ENCODE results near the gene INPP5B.
"Not testable (repeated sequence)": the region's sequence is repeated elsewhere in the genome, so short reads cannot be mapped to it uniquely, and the experiment has no call there.

INPP5B gene

DNA sequence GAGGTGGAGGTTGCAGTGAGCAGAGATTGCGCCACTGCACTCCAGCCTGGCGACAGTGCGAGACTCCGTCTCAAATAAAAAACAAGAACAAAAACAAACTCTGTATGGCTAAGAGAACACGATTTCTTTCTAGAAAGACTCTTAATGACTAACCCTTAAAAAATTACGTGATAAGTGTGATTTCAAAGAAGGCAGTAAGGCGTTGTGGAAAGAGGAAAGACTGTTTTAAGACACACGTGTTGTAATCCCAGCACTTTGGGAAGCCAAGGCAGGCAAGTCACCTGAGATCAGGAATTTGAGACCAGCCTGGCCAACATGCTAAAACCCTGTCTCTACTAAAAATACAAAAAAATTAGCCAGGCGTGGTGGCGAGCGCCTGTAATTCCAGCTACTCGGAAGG lies 17.3 kb upstream of the INPP5B start:
- not testable (repeated sequence) for H3K4me3 ChIP-seq (ENCODE audit: low read depth, low read length); H3K4me1 ChIP-seq (ENCODE audit: control insufficient read depth, insufficient read depth, low read length); H3K9ac ChIP-seq (ENCODE audit: low read depth, low read length); H3K27ac ChIP-seq (ENCODE audit: low read depth, low read length); H3K27me3 ChIP-seq (ENCODE audit: control insufficient read depth, insufficient read depth, low read length); H3K9me3 ChIP-seq (ENCODE audit: control insufficient read depth, insufficient read depth, low read length)
- peaks cover 74% of the 10 kb centered on the region for H3K36me3 ChIP-seq (ENCODE audit: control insufficient read depth, insufficient read depth, low read length)

DNA sequence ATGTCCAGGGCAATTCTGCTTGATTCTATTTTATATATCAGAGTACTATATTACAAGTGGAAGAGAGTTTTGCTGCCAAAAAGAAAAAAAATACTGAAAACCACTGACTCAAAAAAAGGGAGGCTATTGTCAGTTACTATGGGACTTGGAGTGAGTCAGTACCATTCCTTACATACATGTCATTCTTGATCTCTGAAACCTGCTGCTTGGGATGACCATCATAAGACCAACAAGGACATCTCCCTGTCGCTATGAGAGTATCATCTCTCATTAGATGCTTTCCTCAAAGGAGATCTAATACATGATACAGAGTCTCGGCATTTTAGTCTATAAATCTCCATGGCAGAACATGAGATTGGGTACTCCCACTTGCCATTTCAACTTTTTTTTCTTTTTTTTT lies 11.8 kb upstream of the INPP5B start:
- Histone ChIP-seq H3K4me3 (ENCODE audit: low read depth, low read length) (no peak overlapping the region), H3K27me3 (ENCODE audit: control insufficient read depth, insufficient read depth, low read length) (no peaks in the 10 kb centered on the region), H3K27ac (ENCODE audit: low read depth, low read length) (no peak overlapping the region), H3K4me1 (ENCODE audit: control insufficient read depth, insufficient read depth, low read length) (no peaks in the 10 kb centered on the region), H3K9ac (ENCODE audit: low read depth, low read length) (no peak overlapping the region), H3K9me3 (ENCODE audit: control insufficient read depth, insufficient read depth, low read length) (no peaks in the 10 kb centered on the region), H3K36me3 (ENCODE audit: control insufficient read depth, insufficient read depth, low read length) (peaks cover 58% of the 10 kb centered on the region)

DNA sequence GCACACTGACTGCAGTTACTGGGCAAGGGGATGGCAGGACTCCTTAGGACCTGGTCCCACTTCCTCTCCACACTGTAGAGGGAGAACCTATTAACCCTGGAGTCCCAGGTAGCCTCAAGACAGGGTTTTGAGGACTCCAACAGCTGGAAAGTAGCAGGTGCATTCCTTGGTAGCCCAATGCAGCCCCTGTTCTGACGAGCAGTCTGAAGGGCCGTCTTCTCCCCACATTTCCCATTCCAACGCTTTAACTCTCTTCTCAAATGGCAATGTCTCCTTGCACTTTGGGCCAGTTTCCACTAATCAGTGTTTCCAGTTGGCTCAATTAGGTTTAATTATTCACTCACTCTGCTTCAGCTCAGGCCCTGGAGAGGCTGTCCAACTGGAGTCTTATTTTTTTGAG lies 8.8 kb upstream of the INPP5B start:
- peaks cover 43% of the 10 kb centered on the region for H3K36me3 ChIP-seq (ENCODE audit: control insufficient read depth, insufficient read depth, low read length)
- H3K4me3 ChIP-seq (ENCODE audit: low read depth, low read length) = no peak overlapping the region
- no peaks in the 10 kb centered on the region for H3K27me3 ChIP-seq (ENCODE audit: control insufficient read depth, insufficient read depth, low read length)
- H3K4me1 ChIP-seq (ENCODE audit: control insufficient read depth, insufficient read depth, low read length) = no peaks in the 10 kb centered on the region
- H3K9ac ChIP-seq (ENCODE audit: low read depth, low read length) = no peak overlapping the region
- no peak overlapping the region for H3K27ac ChIP-seq (ENCODE audit: low read depth, low read length)
- no peaks in the 10 kb centered on the region for H3K9me3 ChIP-seq (ENCODE audit: control insufficient read depth, insufficient read depth, low read length)

DNA sequence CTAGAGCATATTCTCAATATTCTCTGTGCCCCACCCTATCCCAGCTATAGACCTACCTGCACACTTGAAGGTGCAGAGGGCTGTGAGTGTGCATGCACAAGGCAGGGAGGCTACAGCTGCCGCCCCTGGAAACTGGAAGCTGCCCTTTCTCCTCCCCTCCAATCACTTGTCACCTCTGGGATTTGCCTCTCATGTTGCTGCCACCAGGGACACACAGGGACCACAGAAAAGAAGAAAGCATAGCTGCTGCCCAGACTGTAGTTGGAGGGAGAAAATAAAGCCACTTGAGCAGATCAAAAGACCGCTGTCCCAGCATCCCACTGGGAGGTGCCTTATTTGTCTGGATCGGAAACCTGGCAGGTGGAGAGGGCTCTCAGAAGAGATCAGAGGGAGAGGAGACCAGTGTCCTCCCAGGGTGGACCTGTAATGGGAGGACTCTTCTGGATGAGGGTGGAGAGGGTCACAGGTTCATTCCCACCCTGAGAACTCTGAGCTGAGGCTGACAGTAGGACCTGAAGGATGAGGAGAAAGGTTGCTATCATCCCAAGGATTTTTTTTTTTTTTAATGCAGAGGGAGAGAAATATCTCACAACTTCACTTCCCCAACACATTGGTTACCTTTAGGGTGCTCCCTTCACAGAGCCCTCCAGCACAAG lies 7.6 kb upstream of the INPP5B start:
- Histone ChIP-seq H3K4me1 (ENCODE audit: control insufficient read depth, insufficient read depth, low read length) (no peaks in the 10 kb centered on the region), H3K27me3 (ENCODE audit: control insufficient read depth, insufficient read depth, low read length) (no peaks in the 10 kb centered on the region), H3K27ac (ENCODE audit: low read depth, low read length) (no peak overlapping the region), H3K36me3 (ENCODE audit: control insufficient read depth, insufficient read depth, low read length) (peaks cover 32% of the 10 kb centered on the region), H3K9me3 (ENCODE audit: control insufficient read depth, insufficient read depth, low read length) (no peaks in the 10 kb centered on the region), H3K4me3 (ENCODE audit: low read depth, low read length) (no peak overlapping the region), H3K9ac (ENCODE audit: low read depth, low read length) (no peak overlapping the region)

DNA sequence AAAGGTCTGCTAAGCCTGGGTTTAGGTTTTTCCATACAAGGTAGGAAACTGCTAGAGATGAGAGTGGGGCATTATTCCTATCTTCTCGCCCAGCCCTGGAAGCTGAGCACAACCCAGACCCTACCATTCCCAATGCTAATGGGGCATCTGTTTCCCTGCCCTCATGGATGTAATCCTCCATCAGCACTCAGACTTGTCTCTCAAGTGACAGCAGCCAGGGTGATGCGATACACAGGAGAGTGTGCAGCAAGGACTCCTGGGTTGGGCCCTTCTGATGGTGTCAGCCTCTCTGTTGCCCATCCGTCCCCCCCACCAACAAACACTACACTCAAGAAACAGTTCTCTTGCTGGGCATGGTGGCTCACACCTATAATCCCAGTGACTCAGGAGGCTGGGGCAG lies 5.9 kb upstream of the INPP5B start:
- Histone ChIP-seq H3K27me3 (ENCODE audit: control insufficient read depth, insufficient read depth, low read length) (no peaks in the 10 kb centered on the region), H3K4me1 (ENCODE audit: control insufficient read depth, insufficient read depth, low read length) (no peaks in the 10 kb centered on the region), H3K4me3 (ENCODE audit: low read depth, low read length) (no peak overlapping the region), H3K9ac (ENCODE audit: low read depth, low read length) (no peak overlapping the region), H3K27ac (ENCODE audit: low read depth, low read length) (no peak overlapping the region), H3K9me3 (ENCODE audit: control insufficient read depth, insufficient read depth, low read length) (no peaks in the 10 kb centered on the region), H3K36me3 (ENCODE audit: control insufficient read depth, insufficient read depth, low read length) (peaks cover 15% of the 10 kb centered on the region)

DNA sequence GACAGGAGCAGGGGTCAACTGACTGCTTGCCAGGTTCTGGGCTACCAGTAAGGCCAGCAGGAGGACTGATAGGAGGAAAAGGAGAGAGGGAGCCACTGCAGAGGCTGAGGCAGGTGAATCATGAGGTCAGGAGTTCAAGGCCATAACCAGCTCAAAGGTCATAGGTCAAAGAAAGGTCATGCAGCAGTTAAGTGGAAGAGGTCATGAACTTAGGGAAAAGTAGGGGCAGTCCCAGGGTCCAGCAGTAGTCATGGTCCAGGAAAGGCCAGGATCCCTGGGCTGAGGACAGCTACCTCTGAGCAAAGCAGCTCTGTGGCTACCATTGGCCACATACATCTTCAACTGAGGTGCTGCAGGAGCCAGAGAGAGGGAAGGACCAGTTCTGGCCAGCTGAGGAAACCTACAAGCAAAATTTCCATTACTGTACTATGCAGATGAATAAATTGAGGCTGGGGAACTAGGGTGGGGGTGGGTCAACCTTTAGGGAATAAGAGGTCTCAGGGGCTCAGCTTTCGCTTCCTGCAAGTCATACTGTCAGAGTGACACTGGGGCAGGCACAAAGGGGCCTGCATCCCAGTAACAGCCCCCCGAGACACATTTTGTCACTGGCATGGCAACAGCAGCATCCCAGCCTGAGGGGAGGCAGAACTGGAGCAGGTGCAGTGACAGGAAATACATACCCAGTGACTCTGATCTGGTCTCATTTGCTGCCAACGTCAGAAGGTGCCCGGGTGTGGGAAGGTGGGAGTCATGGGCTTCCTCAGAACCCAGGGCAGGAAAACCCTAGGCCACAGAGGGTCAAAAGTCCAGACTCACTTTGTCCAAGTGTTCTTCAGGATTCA lies 5.2 kb upstream of the INPP5B start:
- Histone ChIP-seq H3K27me3 (ENCODE audit: control insufficient read depth, insufficient read depth, low read length) (no peaks in the 10 kb centered on the region), H3K27ac (ENCODE audit: low read depth, low read length) (no peak overlapping the region), H3K9me3 (ENCODE audit: control insufficient read depth, insufficient read depth, low read length) (no peaks in the 10 kb centered on the region), H3K4me1 (ENCODE audit: control insufficient read depth, insufficient read depth, low read length) (no peaks in the 10 kb centered on the region), H3K4me3 (ENCODE audit: low read depth, low read length) (no peak overlapping the region), H3K9ac (ENCODE audit: low read depth, low read length) (no peak overlapping the region), H3K36me3 (ENCODE audit: control insufficient read depth, insufficient read depth, low read length) (peaks cover 8% of the 10 kb centered on the region)

DNA sequence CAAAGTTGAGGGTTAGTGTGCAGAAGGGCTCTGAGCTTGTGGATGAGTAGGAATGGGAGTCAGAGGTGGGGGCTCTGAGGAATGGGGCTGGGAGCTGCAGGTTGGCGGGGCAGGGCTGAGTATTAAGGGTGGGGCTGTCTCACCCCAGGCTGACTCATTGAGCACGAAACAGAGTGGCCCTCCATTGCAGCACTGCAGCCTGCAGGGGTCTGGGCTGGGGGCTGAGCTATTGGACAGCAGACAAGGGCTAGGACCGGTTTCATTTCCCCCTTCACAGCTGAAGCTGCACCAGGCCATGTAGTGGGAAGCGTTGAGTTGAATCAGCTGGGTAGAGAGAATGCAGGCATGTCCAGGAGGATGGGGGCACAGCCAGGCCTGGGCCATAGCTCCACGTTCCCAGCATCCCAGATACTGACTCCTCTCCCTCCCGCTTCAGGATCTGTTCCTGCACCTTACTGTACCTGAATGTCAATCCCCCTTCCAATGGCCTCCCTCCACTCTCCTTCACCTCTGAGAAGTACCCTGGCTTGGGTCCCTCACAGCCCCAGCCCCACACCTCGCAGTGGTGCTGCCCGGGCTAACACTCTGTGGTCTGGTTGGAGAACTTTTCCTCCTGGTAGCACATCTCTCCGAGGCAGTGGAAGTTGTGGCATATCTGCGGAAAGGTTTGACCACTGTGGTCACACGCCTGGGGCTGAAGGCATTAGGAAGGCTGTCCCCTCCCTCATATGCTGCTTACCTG lies 4.4 kb upstream of the INPP5B start:
- Histone ChIP-seq H3K36me3 (ENCODE audit: control insufficient read depth, insufficient read depth, low read length) (0 out of 2 replicates have a peak, but pooled peaks cover under 1% of the 10 kb centered on the region), H3K9me3 (ENCODE audit: control insufficient read depth, insufficient read depth, low read length) (no peaks in the 10 kb centered on the region), H3K4me3 (ENCODE audit: low read depth, low read length) (no peak overlapping the region), H3K9ac (ENCODE audit: low read depth, low read length) (no peak overlapping the region), H3K4me1 (ENCODE audit: control insufficient read depth, insufficient read depth, low read length) (no peaks in the 10 kb centered on the region), H3K27ac (ENCODE audit: low read depth, low read length) (no peak overlapping the region), H3K27me3 (ENCODE audit: control insufficient read depth, insufficient read depth, low read length) (no peaks in the 10 kb centered on the region)

DNA sequence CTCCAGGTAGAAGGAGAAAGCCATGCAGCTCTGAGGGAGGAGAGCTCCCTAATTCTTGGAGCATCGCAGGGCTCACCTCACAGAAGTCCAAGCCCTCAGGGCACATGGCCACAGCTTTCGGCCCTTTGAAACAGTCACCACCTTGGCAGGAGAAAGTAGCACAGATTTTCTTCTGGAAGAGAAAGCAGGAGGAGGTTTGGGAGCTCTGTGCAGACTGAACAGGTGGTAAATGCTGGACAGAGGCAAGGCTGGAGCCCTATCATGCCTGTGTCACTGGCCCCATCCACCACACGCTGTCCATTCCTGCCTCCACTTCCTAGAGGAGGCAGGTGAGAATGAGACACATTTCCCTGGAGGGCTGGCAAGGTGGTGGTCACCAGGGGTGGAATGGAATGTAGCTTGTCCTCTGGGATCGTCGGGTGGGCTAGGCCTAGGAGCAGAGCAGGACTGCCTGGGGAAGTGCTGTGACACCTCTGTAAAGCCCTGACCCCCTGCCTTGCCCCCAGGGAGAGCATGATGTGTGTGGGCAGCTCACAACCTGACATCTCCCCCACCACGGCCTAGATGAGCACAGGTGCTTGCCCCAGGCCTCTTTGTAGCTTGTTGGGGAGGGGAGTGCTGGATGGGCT lies 2.8 kb upstream of the INPP5B start:
- Histone ChIP-seq H3K4me1 (ENCODE audit: control insufficient read depth, insufficient read depth, low read length) (peaks cover 4% of the 10 kb centered on the region; the same call in 1 of the 2 replicates), H3K4me3 (ENCODE audit: low read depth, low read length) (no peak overlapping the region), H3K27ac (ENCODE audit: low read depth, low read length) (no peak overlapping the region), H3K9me3 (ENCODE audit: control insufficient read depth, insufficient read depth, low read length) (no peaks in the 10 kb centered on the region), H3K27me3 (ENCODE audit: control insufficient read depth, insufficient read depth, low read length) (no peaks in the 10 kb centered on the region), H3K9ac (ENCODE audit: low read depth, low read length) (no peak overlapping the region), H3K36me3 (ENCODE audit: control insufficient read depth, insufficient read depth, low read length) (no peaks in the 10 kb centered on the region)

DNA sequence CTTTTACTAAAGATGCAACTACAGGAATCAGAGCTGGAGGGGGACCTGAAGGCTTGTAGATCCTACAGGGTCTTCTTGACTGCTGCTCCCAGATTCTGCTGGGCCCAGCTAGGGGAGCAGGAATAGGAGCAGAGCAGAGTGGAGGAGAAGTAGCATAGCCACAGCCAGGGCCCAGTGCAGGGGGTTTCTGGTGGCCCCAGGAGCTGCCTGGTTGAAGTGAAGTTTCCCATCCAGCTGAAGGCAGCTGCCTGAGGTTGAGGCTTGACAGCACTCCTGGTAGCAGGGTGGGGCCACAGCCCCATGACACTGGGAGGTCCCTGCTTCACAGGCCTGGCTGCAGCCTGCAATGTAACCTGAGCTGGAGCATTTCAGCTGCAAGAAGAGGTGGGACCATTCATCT lies 2.0 kb upstream of the INPP5B start:
- no peak overlapping the region for H3K4me3 ChIP-seq (ENCODE audit: low read depth, low read length)
- no peaks in the 10 kb centered on the region for H3K9me3 ChIP-seq (ENCODE audit: control insufficient read depth, insufficient read depth, low read length)
- peaks cover 4% of the 10 kb centered on the region; the same call in 1 of the 2 replicates for H3K4me1 ChIP-seq (ENCODE audit: control insufficient read depth, insufficient read depth, low read length)
- no peak overlapping the region for H3K9ac ChIP-seq (ENCODE audit: low read depth, low read length)
- no peaks in the 10 kb centered on the region for H3K27me3 ChIP-seq (ENCODE audit: control insufficient read depth, insufficient read depth, low read length)
- no peaks in the 10 kb centered on the region for H3K36me3 ChIP-seq (ENCODE audit: control insufficient read depth, insufficient read depth, low read length)
- H3K27ac ChIP-seq (ENCODE audit: low read depth, low read length) = no peak overlapping the region

DNA sequence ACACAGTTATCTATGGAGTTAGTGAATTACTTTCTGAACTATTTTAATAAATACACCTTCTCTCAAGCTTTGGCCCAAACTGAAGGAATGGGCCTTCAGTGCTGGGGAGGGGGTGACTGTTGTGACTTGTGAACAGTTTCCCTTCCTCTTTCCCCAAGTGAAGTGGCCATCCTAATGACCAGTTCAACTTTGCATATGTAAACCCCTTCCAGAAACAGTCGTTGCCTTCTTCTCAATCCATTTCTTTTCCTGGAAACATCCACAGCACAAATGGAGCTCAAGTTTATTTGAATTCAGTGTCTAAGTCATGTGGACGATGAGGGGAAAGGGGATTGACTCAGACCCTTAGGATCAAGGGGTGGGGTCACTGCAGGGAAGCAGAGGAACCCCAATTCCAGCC lies 1.3 kb upstream of the INPP5B start:
- Histone ChIP-seq H3K4me1 (ENCODE audit: control insufficient read depth, insufficient read depth, low read length) (peaks cover 4% of the 10 kb centered on the region; the same call in 1 of the 2 replicates), H3K9ac (ENCODE audit: low read depth, low read length) (no peak overlapping the region), H3K27me3 (ENCODE audit: control insufficient read depth, insufficient read depth, low read length) (no peaks in the 10 kb centered on the region), H3K36me3 (ENCODE audit: control insufficient read depth, insufficient read depth, low read length) (no peaks in the 10 kb centered on the region), H3K4me3 (ENCODE audit: low read depth, low read length) (no peak overlapping the region), H3K9me3 (ENCODE audit: control insufficient read depth, insufficient read depth, low read length) (no peaks in the 10 kb centered on the region), H3K27ac (ENCODE audit: low read depth, low read length) (no peak overlapping the region)
